Mesenchymal stem cell (in vitro differentiated cells and primary cell): ENCODE results near the gene DZANK1.
A peak's percentile ranks its signal among the peaks of the same experiment; 100 is the strongest.

Experiments used
- DNase-seq: peaks from one replicate; pipeline ENCODE4 v3.0.0-alpha.2; 2013
- H2AFZ ChIP-seq: one replicate; pipeline ENCODE4 v1.6.1; 2013; ENCODE audit warnings: low read depth, mild to moderate bottlenecking, control low read depth, inconsistent platforms, low read length, moderate library complexity
- H2AK5ac ChIP-seq: 2 replicates; pipeline ENCODE4 v1.6.1; 2013; ENCODE audit warnings: low read length, moderate library complexity, mild to moderate bottlenecking, inconsistent platforms; ENCODE audit not compliant: severe bottlenecking
- H2BK120ac ChIP-seq: one replicate; pipeline ENCODE4 v1.6.1; 2013; ENCODE audit warnings: low read depth, mild to moderate bottlenecking, inconsistent platforms, low read length, moderate library complexity
- H2BK12ac ChIP-seq, 2 experiments: one replicate each; pipeline ENCODE4 v1.6.1; 2013; ENCODE audit warnings: inconsistent platforms in 2 of 2, low read length in 2 of 2, mild to moderate bottlenecking in 2 of 2, moderate library complexity in 2 of 2, control low read depth in 1 of 2
- H2BK15ac ChIP-seq: one replicate; pipeline ENCODE4 v1.6.1; 2013; ENCODE audit warnings: mild to moderate bottlenecking, low read depth, inconsistent platforms; ENCODE audit not compliant: poor library complexity, severe bottlenecking
- H2BK5ac ChIP-seq: 2 replicates; pipeline ENCODE4 v1.6.1; 2013; ENCODE audit warnings: low read depth, mild to moderate bottlenecking, low read length, control low read depth, inconsistent platforms; ENCODE audit not compliant: poor library complexity, severe bottlenecking
- H3K14ac ChIP-seq, 2 experiments: one replicate each; pipeline ENCODE4 v1.6.1; 2013; ENCODE audit warnings: inconsistent platforms in 2 of 2, low read length in 2 of 2, control low read depth in 1 of 2, mild to moderate bottlenecking in 1 of 2, moderate library complexity in 1 of 2
- H3K18ac ChIP-seq, 2 experiments: one replicate each; pipeline ENCODE4 v1.6.1; 2013; ENCODE audit warnings: inconsistent platforms in 2 of 2, low read length in 2 of 2, control low read depth in 1 of 2, low read depth in 1 of 2, mild to moderate bottlenecking in 1 of 2
- H3K23ac ChIP-seq, 2 experiments: one replicate each; pipeline ENCODE4 v1.6.1; 2013; ENCODE audit warnings: inconsistent platforms in 2 of 2, low read length in 2 of 2, mild to moderate bottlenecking in 2 of 2, moderate library complexity in 2 of 2, control low read depth in 1 of 2
- H3K27ac ChIP-seq: 2 replicates; pipeline ENCODE4 v1.5.1; 2013; ENCODE audit warnings: mild to moderate bottlenecking, moderate library complexity, low read length, control low read depth, inconsistent platforms; ENCODE audit not compliant: poor library complexity, severe bottlenecking
- H3K27me3 ChIP-seq, 2 experiments: 2 replicates each; pipeline versions ENCODE4 v1.6.1 to v1.7.0; 2013; ENCODE audit warnings: low read length in 2 of 2, mild to moderate bottlenecking in 2 of 2, moderate library complexity in 2 of 2, control low read depth in 1 of 2, inconsistent platforms in 1 of 2; ENCODE audit not compliant: control insufficient read depth in 1 of 2, insufficient read depth in 1 of 2
- H3K36me3 ChIP-seq, 2 experiments: 2 replicates each; pipeline versions ENCODE4 v1.6.1 to v1.7.0; 2013; ENCODE audit warnings: low read length in 2 of 2, control low read depth in 1 of 2, inconsistent platforms in 1 of 2, low read depth in 1 of 2, mild to moderate bottlenecking in 1 of 2; ENCODE audit not compliant: insufficient read depth in 2 of 2, control insufficient read depth in 1 of 2
- H3K4ac ChIP-seq, 2 experiments: one replicate each; pipeline ENCODE4 v1.6.1; 2013; ENCODE audit warnings: inconsistent platforms in 2 of 2, low read length in 2 of 2, mild to moderate bottlenecking in 2 of 2, moderate library complexity in 2 of 2, control low read depth in 1 of 2, low read depth in 1 of 2
- H3K4me1 ChIP-seq: 2 replicates; pipeline ENCODE4 v1.6.1; 2013; ENCODE audit warnings: low read depth, low read length, control low read depth; ENCODE audit not compliant: control insufficient read depth, insufficient read depth
- H3K4me2 ChIP-seq: 2 replicates; pipeline ENCODE4 v1.6.1; 2013; ENCODE audit warnings: low read length, mild to moderate bottlenecking, inconsistent platforms; ENCODE audit not compliant: poor library complexity, severe bottlenecking
- H3K4me3 ChIP-seq, 2 experiments: 2 replicates each; pipeline versions ENCODE4 v1.5.1 to v1.7.0; 2013; ENCODE audit warnings: low read length in 2 of 2, mild to moderate bottlenecking in 2 of 2, control low read depth in 1 of 2, low read depth in 1 of 2; ENCODE audit not compliant: insufficient read depth in 1 of 2
- H3K79me1 ChIP-seq: replicated peaks from 2 replicates; pipeline ENCODE4 v1.6.1; 2013; ENCODE audit warnings: mild to moderate bottlenecking, control low read depth, low read length, inconsistent platforms; ENCODE audit not compliant: poor library complexity, severe bottlenecking
- H3K9ac ChIP-seq: 2 replicates; pipeline ENCODE4 v1.7.0; 2013; ENCODE audit warnings: mild to moderate bottlenecking, low read length, moderate library complexity
- H3K9me3 ChIP-seq: 2 replicates; pipeline ENCODE4 v1.7.0; 2013; ENCODE audit warnings: mild to moderate bottlenecking, low read length; ENCODE audit not compliant: control insufficient read depth
- H4K8ac ChIP-seq: one replicate; pipeline ENCODE4 v1.6.1; 2013; ENCODE audit warnings: inconsistent platforms, mild to moderate bottlenecking, low read length, moderate library complexity
- H4K91ac ChIP-seq: one replicate; pipeline ENCODE4 v1.6.1; 2013; ENCODE audit warnings: mild to moderate bottlenecking, low read length, inconsistent platforms
- WGBS: methylation state at CpG from one replicate; pipeline ENCODE4 v1.1.7; 2013; ENCODE audit warnings: mixed read lengths; 5-methylcytosine and 5-hydroxymethylcytosine counted together

DZANK1 gene

DNA sequence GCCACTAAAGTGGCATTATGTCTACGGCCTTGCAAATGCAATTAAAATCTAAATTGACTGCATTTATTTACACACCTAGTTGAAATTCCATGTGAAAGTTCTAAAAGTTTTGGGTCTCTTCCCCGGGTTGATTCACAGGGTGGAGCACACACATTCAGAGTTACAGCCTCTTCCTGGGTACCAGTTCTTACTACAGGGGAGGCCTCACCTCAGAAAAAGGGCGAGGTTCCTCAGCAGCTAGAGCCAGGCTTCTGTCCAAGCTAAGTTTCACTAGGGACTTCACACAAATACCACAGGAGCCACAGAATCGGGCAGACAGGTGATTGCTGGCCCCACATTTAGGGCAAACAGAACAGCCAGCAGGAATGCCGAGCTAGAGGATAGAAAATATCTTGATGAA, 52.7 kb downstream of the DZANK1 start:
- Histone ChIP-seq H2BK15ac (no peak overlapping the region), H3K4me3 (no peak overlapping the region), H3K9ac (peak overlapping the region; percentile 11), H2BK5ac (no peak overlapping the region), H3K79me1 (no peaks in the 10 kb centered on the region), H2AFZ (no peak overlapping the region), H2BK120ac (no peak overlapping the region), H3K27ac (no peak overlapping the region), H4K8ac (no peak overlapping the region), H3K4me2 (no peak overlapping the region), H3K4me1 (no peaks in the 10 kb centered on the region), H3K4ac (no peak overlapping the region), H3K27me3 (no peaks in the 10 kb centered on the region), H3K18ac (no peak overlapping the region), H3K23ac (no peak overlapping the region), H3K36me3 (no peaks in the 10 kb centered on the region), H4K91ac (no peak overlapping the region), H3K14ac (no peak overlapping the region), H2BK12ac (no peak overlapping the region), H3K9me3 (no peaks in the 10 kb centered on the region), H2AK5ac (peak overlapping the region; percentile 59)
- 87% methylated on average over 3 of the region's 5 CpGs for WGBS
- no peak for DNase-seq

DNA sequence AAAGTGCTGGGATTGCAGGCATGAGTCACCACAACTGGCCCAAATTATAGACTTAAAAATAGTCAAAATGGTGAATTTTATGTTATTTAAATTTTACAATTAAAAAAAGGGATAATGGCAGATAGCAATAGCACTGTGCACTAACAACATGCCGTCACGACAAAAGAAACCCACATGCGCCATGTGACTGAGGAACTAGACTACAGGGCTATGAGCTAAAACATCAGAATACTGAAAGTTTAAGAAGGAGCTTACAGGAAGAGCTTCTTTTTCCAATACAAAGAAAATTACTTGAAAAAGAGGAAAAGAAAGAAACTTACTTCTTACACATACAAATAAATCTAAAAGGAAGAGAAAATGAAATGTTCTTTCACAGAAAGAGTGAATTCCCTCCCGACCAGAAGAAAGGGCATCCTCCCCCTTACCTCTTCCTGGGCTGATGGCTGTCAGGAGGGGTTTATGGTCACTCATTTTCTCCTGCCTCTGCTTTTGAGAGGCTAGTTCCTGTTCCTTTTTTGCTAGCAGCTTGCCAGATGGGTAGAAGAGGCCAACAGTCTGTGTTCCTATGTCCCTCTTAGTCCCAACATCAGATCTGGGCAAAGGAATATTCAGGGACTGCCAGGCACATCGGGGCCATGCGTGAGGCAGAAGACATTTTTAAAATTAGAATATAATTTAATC, 54.5 kb downstream of the DZANK1 start:
- no peaks in the 10 kb centered on the region for H3K27me3 ChIP-seq
- H3K4me2 ChIP-seq = no peak overlapping the region
- H2AK5ac ChIP-seq = no peak overlapping the region
- H3K14ac ChIP-seq = no peak overlapping the region
- no peak for DNase-seq
- no peak overlapping the region for H2BK12ac ChIP-seq
- no peak overlapping the region for H4K91ac ChIP-seq
- H3K27ac ChIP-seq = no peak overlapping the region
- no peak overlapping the region for H3K18ac ChIP-seq
- no peaks in the 10 kb centered on the region for H3K4me1 ChIP-seq
- H3K36me3 ChIP-seq = no peaks in the 10 kb centered on the region
- no peak overlapping the region for H2AFZ ChIP-seq
- no peaks in the 10 kb centered on the region for H3K9me3 ChIP-seq
- H3K23ac ChIP-seq = no peak overlapping the region
- no peak overlapping the region for H3K4me3 ChIP-seq
- WGBS = no CpG with 5 or more reads among the region's 6 CpGs
- H4K8ac ChIP-seq = no peak overlapping the region
- H2BK15ac ChIP-seq = no peak overlapping the region
- no peak overlapping the region for H3K4ac ChIP-seq
- H3K79me1 ChIP-seq = no peaks in the 10 kb centered on the region
- H2BK120ac ChIP-seq = no peak overlapping the region
- H3K9ac ChIP-seq = no peak overlapping the region
- H2BK5ac ChIP-seq = no peak overlapping the region

DNA sequence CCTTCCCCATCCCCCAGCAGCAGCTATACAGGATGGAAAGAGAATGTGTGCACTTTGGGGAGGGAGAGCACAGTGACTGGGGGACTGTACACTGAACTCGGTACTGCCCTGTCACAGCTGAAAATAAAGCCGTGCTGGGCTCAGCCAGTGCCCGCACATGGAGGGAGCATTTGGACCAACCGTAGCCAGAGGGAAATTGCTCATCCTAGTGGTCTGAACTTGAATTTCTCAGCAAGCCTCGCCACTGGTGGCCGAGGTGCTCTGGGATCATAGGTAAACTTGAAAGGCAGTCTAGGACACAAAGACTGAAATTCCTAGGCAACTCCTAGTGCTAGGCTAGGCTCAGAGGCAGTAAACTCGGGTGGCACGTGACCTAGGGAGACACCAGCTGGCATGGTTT, 61.0 kb downstream of the DZANK1 start:
- H3K27ac ChIP-seq = no peak overlapping the region
- no peak overlapping the region for H3K23ac ChIP-seq
- 89% methylated on average over 8 of the region's 8 CpGs for WGBS
- peaks cover 10% of the 10 kb centered on the region for H3K9me3 ChIP-seq
- no peaks in the 10 kb centered on the region for H3K4me1 ChIP-seq
- no peak overlapping the region for H2BK5ac ChIP-seq
- H3K4me3 ChIP-seq = no peak overlapping the region
- no peak overlapping the region for H4K91ac ChIP-seq
- H3K27me3 ChIP-seq = no peaks in the 10 kb centered on the region
- no peak overlapping the region for H2BK12ac ChIP-seq
- no peak overlapping the region for H2BK15ac ChIP-seq
- H2AFZ ChIP-seq = no peak overlapping the region
- H4K8ac ChIP-seq = no peak overlapping the region
- H3K4me2 ChIP-seq = no peak overlapping the region
- H2AK5ac ChIP-seq = no peak overlapping the region
- H3K36me3 ChIP-seq = peaks cover 5 to 10% of the 10 kb centered on the region in 2 experiments
- no peaks in the 10 kb centered on the region for H3K79me1 ChIP-seq
- H3K4ac ChIP-seq = no peak overlapping the region
- no peak overlapping the region for H3K18ac ChIP-seq
- no peak for DNase-seq
- H2BK120ac ChIP-seq = no peak overlapping the region
- H3K14ac ChIP-seq = no peak overlapping the region
- no peak overlapping the region for H3K9ac ChIP-seq

DNA sequence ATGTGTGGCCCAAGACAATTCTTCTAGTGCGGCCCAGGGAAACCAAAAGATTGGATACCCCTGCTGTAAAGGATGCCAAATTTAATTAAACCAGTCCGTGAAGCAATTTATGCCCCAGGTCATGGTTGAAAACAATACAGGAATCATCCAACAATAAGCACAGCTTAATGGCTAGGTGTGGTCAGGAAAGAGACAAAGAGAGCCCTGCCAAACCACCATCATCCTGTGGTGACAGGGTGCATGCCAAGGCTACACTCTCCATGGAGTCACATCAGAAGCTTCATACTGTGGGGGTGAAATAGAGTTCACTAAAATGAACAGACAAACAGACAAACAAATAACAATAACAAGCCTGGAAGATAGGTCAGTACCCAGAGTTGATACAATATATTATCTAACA, 62.7 kb downstream of the DZANK1 start:
- H3K27me3 ChIP-seq = no peaks in the 10 kb centered on the region
- H2BK12ac ChIP-seq = no peak overlapping the region
- DNase-seq = no peak
- no peak overlapping the region for H3K4me2 ChIP-seq
- no peak overlapping the region for H3K4me3 ChIP-seq
- WGBS = 100% methylated on average over 2 of the region's 2 CpGs
- H2BK15ac ChIP-seq = no peak overlapping the region
- H3K27ac ChIP-seq = no peak overlapping the region
- no peak overlapping the region for H3K4ac ChIP-seq
- no peak overlapping the region for H3K14ac ChIP-seq
- H3K36me3 ChIP-seq = peaks cover 7 to 10% of the 10 kb centered on the region in 2 experiments
- no peak overlapping the region for H3K18ac ChIP-seq
- H2AK5ac ChIP-seq = no peak overlapping the region
- H3K23ac ChIP-seq = no peak overlapping the region
- H2BK120ac ChIP-seq = no peak overlapping the region
- no peaks in the 10 kb centered on the region for H3K79me1 ChIP-seq
- no peak overlapping the region for H2AFZ ChIP-seq
- no peaks in the 10 kb centered on the region for H3K4me1 ChIP-seq
- H3K9me3 ChIP-seq = peaks cover 10% of the 10 kb centered on the region
- H2BK5ac ChIP-seq = no peak overlapping the region
- no peak overlapping the region for H3K9ac ChIP-seq
- H4K8ac ChIP-seq = no peak overlapping the region
- no peak overlapping the region for H4K91ac ChIP-seq
